ENCODE results near the gene CHMP4B.

DNA sequence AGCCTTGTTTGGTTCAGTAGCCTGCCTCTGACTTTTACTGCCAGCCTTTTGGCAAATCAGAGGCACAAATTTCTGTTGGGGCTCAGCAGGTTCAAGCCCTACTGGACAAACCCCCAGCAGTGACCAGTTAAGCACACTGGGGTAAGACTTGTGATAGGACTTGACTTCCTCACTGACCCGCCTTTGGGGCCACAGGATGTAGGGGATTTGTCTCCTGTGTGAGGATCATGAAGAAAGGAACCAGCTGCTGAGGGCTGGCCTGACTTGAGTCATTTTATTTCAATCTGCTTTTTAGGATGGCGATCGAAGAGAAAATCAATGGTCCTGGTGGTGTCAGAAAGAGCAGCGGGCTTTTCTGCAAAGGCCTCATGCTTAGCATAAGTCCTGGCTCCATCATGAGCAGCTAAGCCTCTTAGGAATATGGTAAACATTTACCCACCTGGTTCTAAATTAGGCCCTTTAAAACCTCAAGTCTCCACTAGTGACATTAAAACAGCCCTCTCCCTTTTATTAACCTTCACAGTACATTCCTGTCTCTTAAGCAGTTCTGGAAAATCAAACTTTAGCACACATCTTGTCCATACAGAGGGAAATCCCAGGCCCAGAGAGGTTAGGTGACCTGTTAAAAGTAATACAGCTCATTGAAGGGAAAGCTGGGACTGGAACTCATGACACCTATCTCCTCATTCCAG, 16.6 kb downstream of the CHMP4B start:
- TF ChIP-seq, protein P1, sequence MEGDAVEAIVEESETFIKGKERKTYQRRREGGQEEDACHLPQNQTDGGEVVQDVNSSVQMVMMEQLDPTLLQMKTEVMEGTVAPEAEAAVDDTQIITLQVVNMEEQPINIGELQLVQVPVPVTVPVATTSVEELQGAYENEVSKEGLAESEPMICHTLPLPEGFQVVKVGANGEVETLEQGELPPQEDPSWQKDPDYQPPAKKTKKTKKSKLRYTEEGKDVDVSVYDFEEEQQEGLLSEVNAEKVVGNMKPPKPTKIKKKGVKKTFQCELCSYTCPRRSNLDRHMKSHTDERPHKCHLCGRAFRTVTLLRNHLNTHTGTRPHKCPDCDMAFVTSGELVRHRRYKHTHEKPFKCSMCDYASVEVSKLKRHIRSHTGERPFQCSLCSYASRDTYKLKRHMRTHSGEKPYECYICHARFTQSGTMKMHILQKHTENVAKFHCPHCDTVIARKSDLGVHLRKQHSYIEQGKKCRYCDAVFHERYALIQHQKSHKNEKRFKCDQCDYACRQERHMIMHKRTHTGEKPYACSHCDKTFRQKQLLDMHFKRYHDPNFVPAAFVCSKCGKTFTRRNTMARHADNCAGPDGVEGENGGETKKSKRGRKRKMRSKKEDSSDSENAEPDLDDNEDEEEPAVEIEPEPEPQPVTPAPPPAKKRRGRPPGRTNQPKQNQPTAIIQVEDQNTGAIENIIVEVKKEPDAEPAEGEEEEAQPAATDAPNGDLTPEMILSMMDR (IDR thresholded peaks at IDR 0.05) = no peak
- no peak for TF ChIP-seq POLR2A (IDR thresholded peaks at IDR 0.05)
